Ovary (tissue), 3 donors: ENCODE measurements around the gene RBM20.

ENCODE experiments used
- EP300 ChIP-seq: sonication (generic); formaldehyde crosslinking; IDR thresholded peaks from one replicate; pipeline ENCODE4 v1.6.1; 2017; ENCODE audit warnings: antibody characterized with exemption
- POLR2A ChIP-seq: fragments of 450-650 bp; IDR thresholded peaks from one replicate; pipeline ENCODE4 v1.6.1; 2017; ENCODE audit warnings: antibody characterized with exemption, mild to moderate bottlenecking, moderate library complexity
- TF ChIP-seq, protein P1 (sequence below), 3 donors: fragments of 450-650 bp in 2 of 3; fragments of 200-600 bp in 1 of 3; IDR thresholded peaks; one replicate each; pipeline versions ENCODE4 v1.5.1 to v1.8.0; 2016 to 2022; ENCODE audit warnings: antibody characterized with exemption in 3 of 3, mild to moderate bottlenecking in 1 of 3
- donor health status: DM: no; HTN: no; CAD: no.

GRCh38 chr10:110822035-110822711, 178.0 kb downstream of the RBM20 start:
- TF ChIP-seq, protein P1, sequence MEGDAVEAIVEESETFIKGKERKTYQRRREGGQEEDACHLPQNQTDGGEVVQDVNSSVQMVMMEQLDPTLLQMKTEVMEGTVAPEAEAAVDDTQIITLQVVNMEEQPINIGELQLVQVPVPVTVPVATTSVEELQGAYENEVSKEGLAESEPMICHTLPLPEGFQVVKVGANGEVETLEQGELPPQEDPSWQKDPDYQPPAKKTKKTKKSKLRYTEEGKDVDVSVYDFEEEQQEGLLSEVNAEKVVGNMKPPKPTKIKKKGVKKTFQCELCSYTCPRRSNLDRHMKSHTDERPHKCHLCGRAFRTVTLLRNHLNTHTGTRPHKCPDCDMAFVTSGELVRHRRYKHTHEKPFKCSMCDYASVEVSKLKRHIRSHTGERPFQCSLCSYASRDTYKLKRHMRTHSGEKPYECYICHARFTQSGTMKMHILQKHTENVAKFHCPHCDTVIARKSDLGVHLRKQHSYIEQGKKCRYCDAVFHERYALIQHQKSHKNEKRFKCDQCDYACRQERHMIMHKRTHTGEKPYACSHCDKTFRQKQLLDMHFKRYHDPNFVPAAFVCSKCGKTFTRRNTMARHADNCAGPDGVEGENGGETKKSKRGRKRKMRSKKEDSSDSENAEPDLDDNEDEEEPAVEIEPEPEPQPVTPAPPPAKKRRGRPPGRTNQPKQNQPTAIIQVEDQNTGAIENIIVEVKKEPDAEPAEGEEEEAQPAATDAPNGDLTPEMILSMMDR (IDR thresholded peaks at IDR 0.05): no peak
- TF ChIP-seq POLR2A: no peak
- no peak for TF ChIP-seq EP300
